NK-92 (cell line): ENCODE measurements around the gene COPB1.

Source experiments
- DNase-seq: peaks from one replicate; lab custom pipeline; 2025; ENCODE audit not compliant: unreplicated experiment; lab: John Stamatoyannopoulos, UW

Gene COPB1

GRCh38 chr11:14518820-14519219 is 19.2 kb upstream of the COPB1 start:
- no peak for DNase-seq

DNA sequence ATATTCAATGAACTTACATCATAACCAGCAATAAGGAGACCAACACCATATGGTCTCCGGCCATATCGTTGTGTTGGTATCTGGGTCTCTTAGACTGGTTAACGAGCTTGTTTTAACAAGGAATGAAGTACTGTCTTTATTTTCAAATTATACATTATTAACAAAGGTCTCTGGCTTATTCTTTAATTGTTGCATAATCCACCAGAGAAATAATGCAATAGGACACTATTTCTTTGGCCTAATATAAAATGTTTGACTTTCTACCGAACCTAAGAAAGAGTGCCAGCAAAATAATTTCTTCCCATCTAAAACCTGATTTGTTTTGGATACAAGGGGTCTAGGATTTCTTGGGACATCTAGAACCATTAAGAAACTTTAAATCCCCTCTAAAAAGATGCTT is 14.2 kb upstream of the COPB1 start:
- DNase-seq = no peak

- no peak for DNase-seq
Observed at GRCh38 chr11:14506532-14506931, 6.9 kb upstream of the COPB1 start.

DNA sequence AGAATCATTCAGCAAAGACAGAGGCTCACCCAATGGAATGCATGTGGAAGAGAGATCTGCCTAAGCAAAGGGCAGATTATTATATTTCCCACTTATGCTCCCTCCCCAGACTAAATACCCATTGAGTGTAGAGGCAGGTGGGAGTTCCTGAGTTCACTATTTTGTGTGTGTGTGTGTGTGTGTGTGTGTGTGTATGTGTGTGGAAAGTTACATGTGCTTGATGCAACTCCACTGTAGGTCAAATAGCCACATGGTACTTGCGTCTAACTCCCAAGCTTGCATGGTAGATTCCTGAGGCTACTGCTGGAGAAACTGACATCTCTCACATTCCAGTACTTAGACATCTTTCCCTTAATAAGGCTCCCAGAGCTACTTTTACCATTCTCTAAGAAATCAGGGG is 3.4 kb upstream of the COPB1 start:
- DNase-seq = no peak

DNA sequence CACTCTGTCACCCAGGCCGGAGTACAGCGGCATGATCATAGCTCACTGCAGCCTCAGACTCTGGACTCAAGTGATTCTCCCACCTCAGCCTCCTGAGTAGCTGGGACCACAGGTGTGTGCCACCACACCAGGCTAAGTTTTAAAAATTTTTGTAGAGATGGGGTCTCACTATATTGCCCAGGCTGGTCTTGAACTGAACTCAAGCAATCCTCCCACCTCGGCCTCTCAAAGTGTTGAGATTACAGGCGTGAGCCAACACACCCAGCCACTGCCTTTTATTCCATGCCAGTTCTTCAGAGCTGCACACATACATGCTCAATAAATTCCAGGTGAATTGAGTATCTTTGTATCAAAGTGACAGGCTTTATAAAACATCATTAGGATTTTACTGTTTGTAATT is 2.4 kb upstream of the COPB1 start:
- no peak for DNase-seq

GRCh38 chr11:14500181-14500651 is 605 bp upstream of the COPB1 start:
- peak; percentile 2 for DNase-seq

- DNase-seq = no peak
Observed at GRCh38 chr11:14499178-14499559, 442 bp downstream of the COPB1 start.

GRCh38 chr11:14480716-14481115 is 18.9 kb downstream of the COPB1 start:
- DNase-seq = no peak

GRCh38 chr11:14471127-14471526 is 28.5 kb downstream of the COPB1 start:
- no peak for DNase-seq

GRCh38 chr11:14463623-14464022 is 36.0 kb downstream of the COPB1 start:
- no peak for DNase-seq

GRCh38 chr11:14460147-14460546 is 39.5 kb downstream of the COPB1 start:
- no peak for DNase-seq

- DNase-seq = no peak
Observed at GRCh38 chr11:14458377-14458776, 41.2 kb downstream of the COPB1 start.

DNA sequence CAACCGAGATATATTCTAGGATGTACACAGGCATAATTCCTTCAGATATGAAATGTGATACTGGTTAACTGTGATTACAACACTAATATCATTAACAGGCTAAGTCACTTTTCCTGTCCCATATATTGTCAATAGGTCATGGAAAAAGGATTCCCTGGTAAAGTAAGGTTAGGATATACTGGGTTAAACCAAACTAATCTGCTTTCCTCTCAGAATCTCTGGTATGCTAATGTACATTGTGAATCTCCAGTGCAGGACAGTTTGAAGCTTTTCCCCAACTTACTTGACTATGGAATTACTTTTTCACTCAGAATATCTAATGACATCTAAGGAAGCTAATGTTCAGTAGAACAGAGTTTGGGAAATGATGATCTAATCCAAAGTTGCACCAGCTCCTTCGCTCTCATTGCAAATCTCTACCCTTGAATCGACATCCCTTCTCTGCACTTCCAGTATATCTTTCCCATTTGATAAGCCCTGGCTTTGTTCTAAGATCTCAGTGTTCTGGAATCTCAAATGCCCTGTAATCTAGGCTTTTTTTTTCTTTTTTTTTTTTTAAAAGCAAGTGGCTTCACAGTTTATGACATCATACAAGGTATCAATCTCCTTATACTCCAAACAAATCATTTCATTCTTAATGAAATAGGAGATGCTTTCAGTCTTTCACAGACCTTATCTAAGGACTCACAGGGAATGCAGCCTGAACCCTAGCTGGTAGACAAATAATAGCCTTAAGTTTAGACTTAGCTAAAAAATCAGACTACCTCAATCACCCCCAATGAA is 43.8 kb downstream of the COPB1 start:
- no peak for DNase-seq

DNA sequence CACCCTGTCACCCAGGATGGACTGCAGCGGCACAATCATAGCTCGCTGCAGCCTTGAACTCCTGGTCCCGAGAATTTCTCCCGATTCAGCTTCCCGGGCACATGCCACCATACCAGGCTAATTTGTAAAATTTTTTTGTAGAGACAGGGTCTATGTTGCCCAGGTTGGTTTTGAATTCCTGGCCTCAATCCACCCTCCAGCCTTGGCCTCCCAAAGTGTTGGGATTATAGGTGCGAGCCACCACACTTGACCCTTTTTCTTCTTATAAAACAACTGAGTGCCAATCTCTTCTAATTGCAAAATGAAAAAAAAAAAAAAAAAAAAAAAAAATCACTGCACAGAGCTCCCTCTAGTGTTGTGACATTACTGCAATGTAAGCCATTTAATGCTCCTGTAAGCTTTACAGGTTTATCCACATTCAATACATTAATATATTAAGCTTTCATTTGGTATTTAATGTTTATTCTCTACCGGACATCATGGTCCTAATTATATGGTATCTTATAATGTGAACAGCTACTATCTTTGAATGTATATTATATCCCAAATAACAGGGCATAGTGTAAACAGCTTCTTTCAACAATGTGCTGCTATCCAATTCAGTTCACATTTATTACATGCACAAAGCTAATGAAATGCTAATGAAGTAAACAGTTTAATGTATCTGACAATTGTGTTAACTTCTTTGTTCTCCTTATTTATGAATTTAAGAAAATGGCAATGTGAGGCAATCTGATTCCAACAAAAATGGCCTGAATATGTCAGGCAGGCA is 44.6 kb downstream of the COPB1 start:
- DNase-seq = no peak

DNA sequence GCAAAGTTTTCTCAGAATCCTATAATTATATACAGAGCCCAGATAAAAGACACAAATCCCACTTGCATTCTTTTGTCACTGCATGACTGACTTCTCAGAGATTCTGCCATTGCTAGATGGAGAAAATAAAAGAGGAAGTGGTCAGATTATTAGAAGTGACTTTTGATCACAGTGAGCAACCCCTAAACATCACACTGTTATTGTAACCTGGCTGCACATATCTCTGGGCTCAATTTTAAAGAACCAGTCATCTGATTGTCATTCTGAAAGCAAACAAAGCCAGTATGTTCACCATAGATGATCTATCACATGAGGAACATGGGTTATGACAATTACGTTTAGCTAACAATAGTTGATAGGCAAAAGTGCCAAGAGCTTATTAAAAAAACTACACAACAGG is 47.8 kb downstream of the COPB1 start:
- no peak for DNase-seq

GRCh38 chr11:14449302-14449714 is 50.3 kb downstream of the COPB1 start:
- DNase-seq = no peak

DNA sequence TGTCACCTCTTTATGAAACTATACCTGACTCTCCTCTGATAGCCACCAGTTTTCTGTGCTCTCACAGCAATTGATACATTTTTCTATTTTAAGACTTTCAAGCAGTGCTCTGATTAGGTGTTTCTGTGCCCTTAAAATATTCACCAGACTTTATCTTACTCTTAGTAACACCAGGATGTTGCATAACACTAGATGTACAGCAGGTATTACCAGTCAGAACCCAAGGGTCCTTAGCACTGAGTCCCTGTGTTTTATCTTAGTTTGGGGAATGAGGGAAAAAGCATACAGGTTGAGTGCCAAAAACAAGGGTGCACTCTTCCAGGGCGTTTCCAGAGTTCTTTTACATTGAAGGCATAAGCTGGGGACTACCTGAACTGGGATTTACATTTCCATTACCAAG is 51.4 kb downstream of the COPB1 start:
- DNase-seq = no peak

DNA sequence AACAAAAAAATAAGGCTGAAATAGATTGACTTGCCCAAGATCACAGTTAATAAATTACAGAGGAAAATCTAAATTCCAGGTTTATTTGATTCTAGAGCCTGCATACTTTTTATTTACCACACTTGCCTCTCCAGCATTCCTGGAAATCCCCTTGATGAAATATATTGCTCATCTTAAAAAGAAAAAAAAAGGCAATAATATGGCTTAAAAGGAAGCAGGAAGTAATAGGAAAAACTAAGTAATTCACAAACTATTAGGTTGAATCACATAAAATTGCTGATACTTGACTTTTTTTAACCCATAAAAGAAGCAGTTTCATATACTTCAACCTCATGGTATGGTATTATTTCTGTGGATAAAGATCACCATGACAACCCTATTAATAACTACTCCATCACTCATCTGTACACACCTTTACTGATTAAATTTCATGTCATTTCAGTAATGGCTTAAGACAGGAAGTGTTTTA is 52.9 kb downstream of the COPB1 start:
- DNase-seq = no peak

- no peak for DNase-seq
Observed at GRCh38 chr11:14445542-14446530, 53.8 kb downstream of the COPB1 start.

DNA sequence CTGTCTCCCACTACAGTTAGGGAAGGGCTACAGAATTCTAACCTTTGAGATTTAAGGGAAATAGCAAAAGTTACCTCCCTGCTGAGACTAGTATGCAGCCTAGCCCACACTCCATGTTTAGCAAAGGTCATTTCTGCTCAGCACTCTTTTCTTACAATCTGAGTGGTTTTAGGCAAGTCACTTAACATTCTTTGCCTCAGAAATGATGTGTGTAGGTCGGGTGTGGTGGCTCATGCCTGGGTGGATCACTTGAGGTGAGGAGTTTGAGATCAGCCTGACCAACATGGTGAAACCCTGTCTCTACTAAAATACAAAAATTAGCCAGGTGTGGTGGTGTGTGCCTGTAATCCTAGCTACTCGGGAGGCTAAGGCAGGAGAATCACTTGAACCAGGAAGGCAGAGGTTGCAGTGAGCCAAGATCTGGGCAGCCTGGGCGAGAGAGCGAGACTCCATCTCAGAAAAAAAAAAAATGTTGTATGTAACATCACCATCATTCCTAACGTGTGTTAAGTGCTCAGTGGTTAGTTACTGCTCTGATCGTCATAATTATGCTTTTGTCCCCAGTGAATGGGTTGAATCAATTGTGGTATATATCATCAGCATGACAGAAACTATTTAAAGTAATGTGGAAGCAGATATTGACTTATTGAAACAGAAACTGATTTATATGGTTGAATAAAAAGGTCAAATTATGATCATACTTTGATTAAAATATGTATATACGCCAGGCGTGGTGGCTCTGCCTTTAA is 55.0 kb downstream of the COPB1 start:
- DNase-seq = no peak
